DMS 273 treated with DMSO at 0.1 percent for 48 hours (cell line): ENCODE results near the gene BAIAP3.
"Not testable (repeated sequence)": the region's sequence is repeated elsewhere in the genome, so short reads cannot be mapped to it uniquely, and the experiment has no call there.

Experiments
- DNase-seq: peaks from one replicate; lab custom pipeline; 2025; lab: John Stamatoyannopoulos, UW

The BAIAP3 gene

DNA sequence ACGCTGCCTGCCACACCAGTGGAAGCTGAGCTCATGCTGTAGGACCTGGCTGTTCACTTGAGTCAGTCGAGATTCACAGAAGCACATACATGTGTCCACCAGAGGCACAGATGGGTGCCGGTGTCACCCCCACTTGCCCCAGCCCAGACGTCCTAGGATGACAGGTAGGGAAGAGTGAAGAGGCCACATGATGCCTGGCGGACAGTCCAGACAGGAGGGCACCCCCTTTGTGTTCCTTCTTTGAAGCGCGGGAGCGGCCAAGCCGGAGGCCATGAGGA is 15.2 kb upstream of the BAIAP3 start:
- DNase-seq = no peak

DNA sequence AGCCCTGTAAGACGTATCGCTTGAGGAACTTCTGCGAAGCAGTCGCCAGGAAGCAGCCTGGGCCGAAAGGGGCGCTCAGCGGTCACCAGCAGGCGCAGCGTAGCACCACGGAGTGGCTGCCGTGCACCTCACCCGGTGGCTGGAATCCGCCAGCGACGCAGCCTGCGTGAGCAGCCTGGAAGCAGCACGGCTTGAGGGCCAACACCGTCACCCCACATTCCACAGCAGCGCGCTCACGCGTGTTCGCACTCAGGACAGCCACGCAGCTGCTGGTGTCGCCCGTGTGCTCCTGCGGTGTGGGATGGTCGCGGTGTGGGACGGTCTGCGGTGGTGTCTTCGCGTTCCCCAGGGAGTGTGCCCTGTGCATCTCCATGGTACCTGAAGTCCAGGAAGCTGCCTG is 14.4 kb upstream of the BAIAP3 start:
- DNase-seq = no peak

DNA sequence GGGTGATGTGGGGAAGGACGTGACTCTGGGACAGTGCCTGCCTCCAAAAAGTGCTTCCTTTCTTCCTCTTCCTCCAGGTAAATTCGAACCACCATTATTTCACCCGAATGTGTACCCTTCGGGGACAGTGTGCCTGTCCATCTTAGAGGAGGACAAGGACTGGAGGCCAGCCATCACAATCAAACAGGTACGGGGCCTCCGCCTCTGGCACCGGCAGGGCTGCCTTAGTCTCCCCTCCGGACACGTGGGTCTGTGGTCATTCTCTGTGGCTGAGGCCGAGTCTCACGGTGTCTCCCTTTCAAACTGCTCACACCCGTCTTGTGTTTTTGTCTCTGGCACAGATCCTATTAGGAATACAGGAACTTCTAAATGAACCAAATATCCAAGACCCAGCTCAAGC is 13.3 kb upstream of the BAIAP3 start:
- no peak for DNase-seq

DNA sequence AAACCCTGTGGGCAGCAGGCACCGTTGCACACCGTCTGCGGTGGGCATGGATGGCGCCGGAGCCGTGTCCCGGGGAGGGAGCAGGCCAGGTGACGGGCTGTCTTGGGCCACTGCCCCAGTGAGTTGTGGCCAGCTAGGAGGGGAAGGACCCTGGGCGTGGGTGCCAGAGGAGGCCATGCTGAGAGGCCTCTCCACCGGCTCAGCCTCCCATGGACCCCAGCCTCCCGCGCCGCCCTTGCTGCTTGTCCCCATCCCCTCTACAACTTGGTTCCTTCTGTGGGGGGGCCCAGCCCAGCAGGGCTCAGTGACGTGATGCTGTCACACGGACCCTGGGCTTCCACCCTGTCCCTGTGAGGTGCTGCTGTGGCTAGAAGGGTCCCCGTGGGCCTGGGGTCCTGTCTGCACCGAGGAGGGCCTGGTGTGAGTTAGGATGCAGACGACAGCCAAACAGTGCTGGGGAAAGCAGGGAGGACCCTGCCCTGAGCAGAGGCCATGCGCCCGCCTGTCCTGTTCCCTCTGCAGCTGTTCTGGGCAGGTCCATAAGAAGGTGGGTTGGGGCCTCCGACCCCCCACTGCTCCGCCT is 12.7 kb upstream of the BAIAP3 start:
- DNase-seq = no peak

DNA sequence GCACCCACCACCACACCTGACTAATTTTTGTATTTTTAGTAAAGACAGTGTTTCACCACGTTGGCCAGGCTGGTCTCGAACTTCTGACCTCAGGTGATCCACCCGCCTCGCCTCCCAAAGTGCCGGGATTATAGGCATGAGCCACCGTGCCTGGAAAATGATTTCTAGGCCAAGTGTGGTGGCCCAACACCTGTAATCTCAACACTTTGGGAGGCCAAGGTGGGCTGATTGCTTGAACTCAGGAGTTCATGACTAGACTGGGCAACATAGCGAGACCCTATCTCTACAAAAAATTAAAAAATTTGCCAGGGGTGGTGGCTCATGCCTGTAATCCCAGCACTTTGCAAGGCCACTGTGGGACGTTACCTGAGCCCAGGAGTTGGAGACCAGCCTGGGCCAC is 11.0 kb upstream of the BAIAP3 start:
- no peak for DNase-seq

DNA sequence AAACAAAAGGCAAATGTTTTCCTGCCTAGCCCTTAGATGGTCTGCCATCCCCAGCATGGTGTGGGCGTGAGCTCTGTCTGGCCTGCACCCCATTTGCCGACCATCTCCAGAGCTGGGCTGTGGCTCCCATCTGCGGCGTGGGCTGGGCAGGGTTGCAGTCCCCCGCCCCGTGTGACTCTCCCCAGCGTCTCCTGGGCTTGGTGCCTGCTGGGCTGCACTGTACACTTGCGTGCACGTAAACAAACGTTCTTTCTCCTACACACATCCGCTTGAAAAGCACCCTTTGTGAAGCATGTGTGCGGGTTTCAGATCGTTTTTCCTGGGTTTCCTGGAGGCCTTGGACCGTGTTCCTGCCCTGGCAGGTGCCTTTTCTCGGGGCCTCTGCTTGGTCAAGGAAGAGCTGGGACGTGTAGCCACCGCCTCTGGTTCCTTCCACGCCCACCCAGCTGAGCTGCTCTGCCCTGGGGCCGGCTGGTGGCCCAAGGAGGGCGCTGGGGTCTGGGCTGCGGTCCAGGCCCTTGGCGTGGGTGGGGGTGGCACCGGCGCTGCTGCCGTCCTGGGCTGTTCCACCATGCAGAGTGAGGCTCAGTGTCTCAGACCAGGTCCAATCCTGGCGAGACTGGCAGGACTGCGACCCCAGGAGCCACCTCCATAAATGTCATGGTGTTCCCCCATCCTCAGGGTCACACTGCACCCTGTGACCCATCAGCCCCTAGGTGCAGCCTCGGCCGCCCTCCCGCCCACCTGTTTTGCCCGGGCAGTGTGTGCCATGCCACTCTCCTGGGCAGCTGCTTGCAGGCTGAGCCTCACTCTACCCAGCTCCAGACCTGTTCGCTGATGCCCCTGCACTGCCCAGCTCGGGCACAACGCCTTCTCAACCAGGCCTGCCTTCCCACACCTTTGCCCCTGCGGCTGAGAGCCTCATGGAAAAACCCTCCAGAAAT is 9.9 kb upstream of the BAIAP3 start:
- DNase-seq = no peak

DNA sequence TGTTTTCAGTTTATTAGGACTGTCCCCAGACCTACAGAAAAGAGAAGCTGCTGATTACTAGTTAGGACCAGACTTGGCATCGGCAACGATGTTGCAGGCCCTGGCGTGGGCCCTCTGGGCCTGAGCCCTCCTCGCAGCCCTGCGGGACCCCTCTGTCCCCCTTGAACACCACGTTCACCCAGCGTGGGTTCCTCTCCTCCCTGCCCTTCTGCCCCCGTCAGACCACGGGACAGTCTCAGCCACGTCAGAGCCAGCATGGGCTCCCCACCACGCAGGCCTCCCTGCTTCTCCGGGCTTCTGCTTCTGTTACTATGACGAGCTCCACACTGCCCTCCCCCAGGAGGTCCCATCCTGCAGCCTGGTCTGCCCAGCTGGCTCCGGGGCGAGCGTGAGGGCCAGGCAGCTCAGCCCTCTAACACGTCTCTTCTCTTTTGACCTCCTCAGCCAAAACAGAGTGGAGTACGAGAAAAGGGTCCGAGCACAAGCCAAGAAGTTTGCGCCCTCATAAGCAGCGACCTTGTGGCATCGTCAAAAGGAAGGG is 9.1 kb upstream of the BAIAP3 start:
- DNase-seq = no peak

DNA sequence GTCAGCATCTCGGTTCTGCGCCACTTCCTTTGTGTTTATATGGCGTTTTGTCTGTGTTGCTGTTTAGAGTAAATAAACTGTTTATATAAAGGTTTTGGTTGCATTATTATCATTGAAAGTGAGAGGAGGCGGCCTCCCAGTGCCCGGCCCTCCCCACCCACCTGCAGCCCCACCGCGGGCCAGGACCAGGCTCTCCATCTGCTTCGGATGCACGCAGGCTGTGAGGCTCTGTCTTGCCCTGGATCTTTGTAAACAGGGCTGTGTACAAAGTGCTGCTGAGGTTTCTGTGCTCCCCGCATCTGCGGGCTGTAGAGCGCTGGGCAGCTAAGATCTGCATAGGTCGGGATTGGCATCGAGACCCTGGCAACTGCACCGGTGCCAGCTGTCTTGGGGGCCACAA is 8.2 kb upstream of the BAIAP3 start:
- no peak for DNase-seq

DNA sequence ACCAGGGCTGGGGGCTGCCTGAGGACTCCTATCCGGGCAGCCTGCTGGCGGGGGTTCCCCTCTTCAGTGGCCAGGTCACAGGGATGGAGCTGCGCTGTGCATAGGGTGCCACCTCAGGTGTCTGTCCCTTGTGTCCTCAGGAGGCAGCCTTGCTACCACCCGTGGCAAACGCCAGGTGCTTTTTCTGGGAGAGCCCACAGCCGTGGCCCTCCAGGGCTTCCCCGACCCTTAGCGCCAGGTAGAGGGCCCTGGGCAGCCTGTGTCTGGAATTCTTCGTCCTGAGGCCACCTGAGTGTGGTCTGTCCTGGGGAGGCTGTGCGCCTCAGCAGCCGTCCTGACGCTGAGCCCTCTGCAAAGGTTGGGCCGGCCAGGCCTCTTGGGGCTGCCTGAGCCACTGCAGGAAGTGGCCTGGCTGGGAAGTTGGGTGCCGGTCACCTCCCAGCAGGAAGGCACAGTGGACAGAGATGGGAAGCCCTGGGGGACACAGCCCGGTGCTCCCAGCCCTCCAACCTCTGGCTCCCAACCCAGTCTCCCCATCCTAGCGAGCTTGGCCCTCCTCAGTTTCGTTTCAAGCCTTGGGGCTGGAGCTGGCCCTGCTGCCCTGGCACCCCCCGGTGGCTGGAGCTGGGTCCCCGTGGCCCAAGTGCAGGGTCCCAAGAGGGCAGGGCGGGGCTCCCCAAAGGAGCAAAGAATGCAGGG is 7.6 kb upstream of the BAIAP3 start:
- no peak for DNase-seq

DNA sequence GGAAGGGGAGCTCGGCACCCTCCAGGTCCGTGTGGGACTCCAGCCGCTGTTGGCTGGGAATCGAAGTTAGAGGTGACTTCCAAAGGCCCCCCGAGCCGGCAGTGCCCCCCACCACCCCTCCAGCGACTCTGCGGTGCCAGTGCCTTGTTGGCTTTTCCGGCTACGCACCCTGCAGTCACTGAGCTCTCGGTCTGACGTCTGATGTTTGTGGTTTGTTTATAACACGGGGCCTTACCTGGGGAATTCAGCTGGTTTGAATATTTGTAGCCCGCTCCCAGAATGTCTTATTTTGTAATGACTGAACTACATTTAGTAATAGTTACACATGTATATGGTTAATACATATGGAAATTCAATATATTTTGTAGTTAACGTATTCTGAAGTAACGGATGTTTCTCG is 7.1 kb upstream of the BAIAP3 start:
- no peak for DNase-seq

DNA sequence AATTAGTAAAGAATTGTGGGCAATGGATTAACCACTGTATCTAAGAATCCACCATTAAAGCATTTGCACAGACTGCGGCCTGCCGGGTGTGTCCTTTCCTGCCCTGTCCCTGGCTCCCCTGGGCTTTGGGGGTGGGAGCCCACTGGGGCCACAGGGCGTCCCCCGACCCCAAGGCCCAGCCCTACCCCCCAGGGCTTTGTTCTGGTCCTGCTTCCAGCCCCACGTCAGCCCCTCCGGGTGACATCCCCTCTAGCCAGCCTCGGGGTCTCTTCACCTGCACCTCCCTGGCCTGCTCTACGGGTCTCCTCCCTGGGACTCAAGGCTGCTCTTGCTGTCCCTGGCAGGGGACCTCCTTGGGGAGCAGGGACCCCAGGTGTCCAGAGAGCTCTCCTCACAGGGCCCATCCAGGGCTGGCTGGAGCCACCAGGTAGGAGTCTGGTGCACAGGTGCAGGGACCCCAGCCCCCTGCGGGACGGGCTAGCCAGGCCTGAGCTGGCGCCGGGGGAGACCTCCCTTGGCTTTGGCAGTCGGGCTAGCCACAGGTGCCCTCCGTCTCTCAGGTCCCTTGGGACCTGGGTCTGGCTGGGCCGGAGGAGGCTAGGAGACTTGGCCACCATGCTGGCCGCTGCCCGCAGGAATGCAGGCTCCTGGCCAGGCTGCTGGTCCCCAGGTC is 6.4 kb upstream of the BAIAP3 start:
- DNase-seq = no peak

DNA sequence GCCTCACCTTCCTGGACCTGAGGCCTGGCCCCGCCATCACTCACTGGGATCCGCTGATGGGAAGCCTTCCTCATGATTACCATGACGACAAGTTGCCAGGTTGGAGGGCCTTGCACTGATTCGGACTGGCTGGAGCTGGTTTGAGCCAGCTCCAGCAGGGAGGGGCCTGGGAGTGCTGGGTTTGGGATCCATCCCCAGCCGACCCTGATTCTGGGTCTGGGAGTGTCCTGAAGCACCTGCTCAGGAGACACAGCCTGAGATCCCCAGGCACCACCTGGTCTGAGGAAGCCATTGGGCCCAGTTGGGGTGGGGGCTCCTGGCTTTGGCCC is 5.9 kb upstream of the BAIAP3 start:
- no peak for DNase-seq

DNA sequence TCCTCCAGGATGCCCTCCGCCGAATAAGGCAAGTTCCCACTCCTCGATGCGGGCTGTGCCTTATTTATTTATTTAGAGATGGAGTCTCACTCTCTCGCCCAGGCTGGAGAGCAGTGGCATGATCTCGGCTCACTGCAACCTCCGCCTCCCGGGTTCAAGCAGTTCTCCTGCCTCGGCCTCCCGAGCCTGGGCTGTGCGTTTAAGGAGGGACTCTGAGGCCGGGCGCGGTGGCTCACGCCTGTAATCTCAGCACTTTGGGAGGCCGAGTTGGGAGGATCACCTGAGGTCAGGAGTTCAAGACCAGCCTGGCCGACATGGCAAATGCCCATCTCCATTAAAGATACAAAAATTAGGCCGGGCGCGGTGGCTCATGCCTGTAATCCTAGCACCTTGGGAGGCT is 5.3 kb upstream of the BAIAP3 start:
- DNase-seq = not testable (repeated sequence)

DNA sequence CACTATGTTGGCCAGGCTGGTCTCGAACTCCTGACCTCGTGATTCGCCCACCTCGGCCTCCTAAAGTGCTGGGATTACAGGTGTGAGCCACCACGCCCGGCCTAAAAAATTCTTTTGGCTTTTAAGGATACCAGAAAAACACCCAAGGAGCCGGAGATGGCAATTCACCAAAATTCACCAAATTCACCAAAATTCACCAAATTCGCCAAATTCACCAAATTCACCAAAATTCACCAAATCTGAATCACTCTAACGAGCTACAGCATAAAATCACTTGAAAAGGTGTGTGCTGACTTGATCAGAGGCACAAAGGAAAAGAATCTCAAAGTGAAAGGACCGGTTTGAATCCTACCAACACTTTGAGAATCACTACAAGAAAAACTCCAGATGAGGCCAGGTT is 4.5 kb upstream of the BAIAP3 start:
- DNase-seq = not testable (repeated sequence)

DNA sequence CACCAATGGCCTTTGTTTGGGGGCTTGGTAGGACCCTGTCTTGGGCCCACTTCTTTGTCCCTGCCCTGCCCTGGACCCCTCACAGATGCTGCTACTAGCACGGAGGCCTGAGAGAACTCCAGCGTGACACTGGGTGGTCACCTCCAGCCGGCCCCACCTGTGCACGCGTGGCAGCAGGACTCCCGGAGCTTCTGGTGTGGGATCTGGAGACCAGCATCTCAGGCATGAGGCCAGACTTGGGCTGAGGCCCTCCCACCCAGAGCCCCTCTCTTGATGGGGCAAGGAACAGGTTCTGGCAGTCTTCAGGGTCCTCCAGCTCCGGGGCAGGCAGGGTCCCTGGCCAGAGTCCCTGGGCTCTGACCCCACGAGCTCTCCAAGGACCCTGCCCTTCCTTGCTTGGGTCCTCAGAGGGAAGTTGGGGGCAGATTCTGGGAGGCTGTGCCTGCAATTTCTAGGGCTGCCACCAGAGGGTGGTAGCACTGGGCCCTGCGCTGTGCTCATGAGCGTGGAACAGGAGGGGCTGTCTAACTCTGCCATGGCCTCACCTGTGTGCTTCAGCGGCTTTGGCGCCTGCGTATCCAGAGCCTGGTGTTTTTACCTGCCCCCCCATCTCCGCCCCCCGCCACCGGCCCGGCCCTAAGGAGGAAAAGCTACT is 3.1 kb upstream of the BAIAP3 start:
- DNase-seq = no peak

DNA sequence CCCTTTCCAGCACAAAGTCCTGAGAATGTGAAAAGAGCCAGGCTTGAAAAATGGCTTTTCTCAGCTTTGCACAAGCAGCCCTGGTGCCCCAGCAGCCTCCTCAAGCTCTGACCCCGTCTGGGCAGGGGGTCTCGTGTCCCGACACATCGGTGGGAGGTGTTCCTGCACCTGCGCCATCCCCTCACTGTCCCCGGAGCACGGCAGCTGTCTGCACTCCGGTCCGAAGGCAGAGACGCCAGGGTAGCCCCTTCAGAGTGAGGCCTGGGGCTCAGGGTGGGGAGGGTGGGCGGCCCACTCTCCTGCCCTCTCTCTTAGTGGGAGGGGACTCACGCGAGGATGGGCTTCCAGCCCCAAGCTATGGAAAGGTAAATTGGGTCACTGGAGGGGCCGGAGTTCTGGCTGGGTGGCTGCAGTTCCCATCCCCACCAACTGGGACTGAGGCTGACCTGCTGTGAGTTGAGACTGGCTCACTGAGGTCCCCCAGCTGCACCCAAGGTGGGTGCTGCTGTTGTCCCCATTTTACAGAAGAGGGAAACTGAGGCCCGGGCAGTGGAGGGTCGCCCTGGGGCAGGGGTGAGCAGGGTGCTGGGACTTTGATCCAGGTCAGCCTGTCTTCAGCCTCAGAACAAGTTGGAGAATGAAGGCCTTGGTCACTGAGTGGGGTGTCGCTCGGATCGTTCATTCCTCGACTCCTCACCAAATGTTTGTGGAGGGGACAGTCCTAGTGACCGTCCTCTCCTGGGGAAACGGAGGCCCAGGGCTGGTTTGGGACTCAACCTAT is 2.3 kb upstream of the BAIAP3 start:
- DNase-seq = no peak

DNA sequence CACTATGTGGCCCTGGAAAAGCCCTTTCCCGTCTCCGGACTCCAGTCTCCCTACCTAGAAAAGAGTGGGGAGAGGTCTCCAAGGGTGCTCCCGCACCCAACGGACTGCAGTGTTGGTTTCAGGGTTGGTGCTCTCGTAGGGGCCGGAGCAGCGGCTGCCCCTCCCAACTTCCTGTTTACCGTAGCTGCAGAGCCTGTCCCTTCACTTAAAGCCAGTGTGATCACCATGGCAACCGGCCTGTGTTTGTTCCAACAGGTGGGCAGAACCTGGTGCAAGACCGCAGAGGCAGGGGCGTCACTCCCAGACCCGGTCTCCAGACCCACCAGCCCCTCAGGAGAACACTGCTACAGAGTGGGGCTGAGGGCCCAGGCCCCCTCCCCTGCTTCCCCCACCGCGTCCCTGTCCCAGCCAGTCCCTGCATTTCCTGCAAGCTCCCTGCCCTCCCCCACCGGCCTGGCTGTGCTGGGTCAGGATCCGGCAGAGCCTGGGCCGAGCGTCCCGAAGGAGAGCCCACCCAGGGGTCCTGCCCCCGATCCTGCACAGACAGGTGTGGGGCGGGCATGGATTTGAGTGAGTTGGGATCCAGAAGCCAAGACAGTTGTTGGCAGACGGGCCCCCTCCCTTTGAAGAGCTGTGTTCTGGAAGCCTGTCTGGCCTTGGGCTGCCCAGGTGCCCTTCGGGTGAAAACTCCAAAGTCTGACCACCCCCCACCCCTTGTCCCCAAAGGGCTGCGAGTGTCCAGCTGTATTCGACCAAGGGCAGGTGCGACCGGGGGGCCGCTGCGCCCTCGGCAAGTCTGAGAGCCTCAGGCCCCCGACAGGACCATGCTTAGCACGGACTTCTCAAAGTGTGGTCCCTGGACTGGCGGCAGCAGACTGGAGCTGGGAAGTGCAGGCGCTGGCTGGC is 1.5 kb upstream of the BAIAP3 start:
- DNase-seq = no peak

DNA sequence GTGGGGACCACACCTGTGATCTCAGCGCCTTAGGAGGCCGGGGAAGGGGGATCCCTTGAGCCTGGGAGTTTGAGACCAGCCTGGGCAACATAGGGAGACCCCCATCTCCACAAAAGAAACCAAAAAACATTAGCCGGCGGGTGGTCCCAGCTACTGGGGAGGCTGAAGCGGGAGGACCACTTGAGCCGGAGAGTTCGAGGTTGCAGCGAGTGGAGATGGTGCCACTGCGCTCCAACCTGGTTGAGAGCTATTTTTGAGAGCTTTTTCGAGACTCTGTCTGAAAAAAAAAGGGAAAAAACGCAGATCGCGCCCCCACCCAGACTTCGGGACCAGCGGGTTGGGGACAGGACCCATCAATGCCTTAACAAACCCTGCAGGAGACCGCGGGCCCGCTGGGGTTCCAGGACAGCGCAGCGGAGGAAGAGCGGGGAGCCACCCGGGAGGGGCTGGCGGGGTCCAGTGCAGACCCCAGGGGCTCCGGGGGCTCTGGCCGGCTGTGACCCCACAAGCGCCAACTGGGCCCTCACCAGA is 762 bp upstream of the BAIAP3 start:
- DNase-seq = no peak

DNA sequence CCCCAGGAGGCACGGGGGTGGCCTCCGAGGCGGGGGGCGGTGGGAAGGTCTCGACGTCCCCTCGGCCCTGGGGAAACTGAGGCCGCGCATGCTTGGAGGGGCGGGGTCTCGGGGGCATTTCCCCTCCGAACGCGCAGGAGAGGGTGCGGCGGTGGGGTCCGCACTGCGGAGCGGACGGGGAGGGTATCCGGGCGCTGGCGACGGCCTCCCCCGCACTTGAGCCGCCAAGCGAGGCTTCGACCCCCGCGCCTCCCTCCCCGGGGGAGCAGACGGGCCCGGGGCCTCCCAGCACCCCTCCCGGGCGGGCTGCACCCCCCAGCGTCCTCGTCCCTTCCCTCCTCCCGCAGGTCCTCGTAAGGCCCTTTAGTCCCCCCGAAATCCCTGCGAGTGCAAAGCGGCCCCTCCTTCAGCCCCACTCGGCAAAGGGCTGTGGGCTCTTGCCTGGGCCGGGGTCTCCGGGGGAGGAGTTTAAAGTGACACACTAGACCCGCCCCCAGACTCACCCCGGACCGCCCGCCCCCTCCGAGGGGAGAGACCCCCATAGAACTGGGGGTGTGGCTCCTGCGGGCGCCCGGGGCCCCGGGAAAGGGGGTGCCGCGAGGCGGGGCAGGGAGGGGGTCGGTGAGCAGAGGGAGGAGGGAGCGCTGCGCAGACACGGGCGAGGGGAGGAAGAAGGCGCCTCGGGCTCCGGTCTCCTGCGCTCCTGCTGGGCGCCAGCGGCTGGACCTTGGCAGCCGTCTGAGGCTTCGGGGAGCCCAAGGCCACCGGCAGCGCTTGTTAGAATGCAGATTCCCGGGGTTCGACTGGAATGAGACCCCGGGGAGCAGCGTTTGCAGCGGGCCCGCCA is 632 bp downstream of the BAIAP3 start:
- DNase-seq = no peak
